Measurements from ENCODE around the gene LCA5L.
"Not testable (repeated sequence)": the region's sequence is repeated elsewhere in the genome, so short reads cannot be mapped to it uniquely, and the experiment has no call there.

The LCA5L gene

GRCh38 chr21:39451332-39452206, 6.0 kb upstream of the LCA5L start, which contains the start of gene SH3BGR:
Gene SH3BGR, plus strand, starts transcription at chr21:39451970. Its CDS starts 127 bp downstream, at chr21:39452097.
- no peak for DNase-seq (ENCODE audit: low spot score)

GRCh38 chr21:39447264-39447663, 1.7 kb upstream of the LCA5L start:
- DNase-seq (ENCODE audit: low spot score): no peak

- DNase-seq (ENCODE audit: low spot score): no peak
These were observed 977 bp downstream of the LCA5L start for GRCh38 chr21:39444421-39445180.

- peak; percentile 9 for DNase-seq (ENCODE audit: low spot score)
These were observed 3.8 kb downstream of the LCA5L start for GRCh38 chr21:39441502-39442475.

- DNase-seq (ENCODE audit: low spot score): no peak
These were observed 6.3 kb downstream of the LCA5L start for GRCh38 chr21:39439232-39439631.

- DNase-seq (ENCODE audit: low spot score): no peak
These were observed 10.6 kb downstream of the LCA5L start for GRCh38 chr21:39434950-39435349.

GRCh38 chr21:39430954-39431353, 14.6 kb downstream of the LCA5L start:
- DNase-seq (ENCODE audit: low spot score): no peak

- DNase-seq (ENCODE audit: low spot score): no peak
These were observed 15.1 kb downstream of the LCA5L start for GRCh38 chr21:39430457-39430856.

- DNase-seq (ENCODE audit: low spot score): no peak
These were observed 15.6 kb downstream of the LCA5L start for GRCh38 chr21:39430016-39430415.

- DNase-seq (ENCODE audit: low spot score): no peak
These were observed 16.1 kb downstream of the LCA5L start for GRCh38 chr21:39429445-39429844.

- DNase-seq (ENCODE audit: low spot score): no peak
These were observed 22.9 kb downstream of the LCA5L start for GRCh38 chr21:39422527-39423241.

- not testable (repeated sequence) for DNase-seq (ENCODE audit: low spot score)
These were observed 26.4 kb downstream of the LCA5L start for GRCh38 chr21:39419204-39419603.

- DNase-seq (ENCODE audit: low spot score): no peak
These were observed 39.5 kb downstream of the LCA5L start for GRCh38 chr21:39406065-39406464.

GRCh38 chr21:39400173-39400572, 45.4 kb downstream of the LCA5L start:
- no peak for DNase-seq (ENCODE audit: low spot score)

- DNase-seq (ENCODE audit: low spot score): no peak
These were observed 47.8 kb downstream of the LCA5L start for GRCh38 chr21:39397646-39398385.

GRCh38 chr21:39392981-39393380, 52.6 kb downstream of the LCA5L start:
- no peak for DNase-seq (ENCODE audit: low spot score)

GRCh38 chr21:39390212-39390765, 55.3 kb downstream of the LCA5L start:
- no peak for DNase-seq (ENCODE audit: low spot score)

GRCh38 chr21:39388811-39389155, 56.8 kb downstream of the LCA5L start:
- no peak for DNase-seq (ENCODE audit: low spot score)

GRCh38 chr21:39388038-39388810, 57.4 kb downstream of the LCA5L start:
- DNase-seq (ENCODE audit: low spot score): peak; percentile 87
